ENCODE results near the gene DPM2.

DNA sequence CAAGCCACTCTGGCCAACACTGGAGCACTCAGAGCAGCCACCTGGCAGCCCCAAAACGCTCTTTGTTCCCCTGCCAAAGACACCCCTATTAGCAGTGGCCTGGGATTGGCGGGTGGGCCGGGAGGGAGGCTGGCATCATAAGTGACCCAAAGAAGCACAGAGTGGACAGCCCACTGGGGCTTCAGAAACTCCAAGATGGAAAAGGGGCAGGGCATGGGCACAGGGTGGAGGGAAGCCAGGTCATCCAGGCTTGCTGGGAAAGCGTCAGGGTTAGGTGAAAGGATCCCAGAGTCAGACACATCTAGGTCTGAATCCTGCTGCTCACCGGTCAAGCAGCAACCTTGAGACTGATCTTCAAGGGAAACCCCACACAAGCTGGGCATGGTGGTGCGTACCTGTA is 28.3 kb upstream of the DPM2 start:
- TF ChIP-seq, protein P1, sequence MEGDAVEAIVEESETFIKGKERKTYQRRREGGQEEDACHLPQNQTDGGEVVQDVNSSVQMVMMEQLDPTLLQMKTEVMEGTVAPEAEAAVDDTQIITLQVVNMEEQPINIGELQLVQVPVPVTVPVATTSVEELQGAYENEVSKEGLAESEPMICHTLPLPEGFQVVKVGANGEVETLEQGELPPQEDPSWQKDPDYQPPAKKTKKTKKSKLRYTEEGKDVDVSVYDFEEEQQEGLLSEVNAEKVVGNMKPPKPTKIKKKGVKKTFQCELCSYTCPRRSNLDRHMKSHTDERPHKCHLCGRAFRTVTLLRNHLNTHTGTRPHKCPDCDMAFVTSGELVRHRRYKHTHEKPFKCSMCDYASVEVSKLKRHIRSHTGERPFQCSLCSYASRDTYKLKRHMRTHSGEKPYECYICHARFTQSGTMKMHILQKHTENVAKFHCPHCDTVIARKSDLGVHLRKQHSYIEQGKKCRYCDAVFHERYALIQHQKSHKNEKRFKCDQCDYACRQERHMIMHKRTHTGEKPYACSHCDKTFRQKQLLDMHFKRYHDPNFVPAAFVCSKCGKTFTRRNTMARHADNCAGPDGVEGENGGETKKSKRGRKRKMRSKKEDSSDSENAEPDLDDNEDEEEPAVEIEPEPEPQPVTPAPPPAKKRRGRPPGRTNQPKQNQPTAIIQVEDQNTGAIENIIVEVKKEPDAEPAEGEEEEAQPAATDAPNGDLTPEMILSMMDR (IDR thresholded peaks at IDR 0.05; ENCODE audit: insufficient read depth, low read length): no peak
- TF ChIP-seq, protein P2, sequence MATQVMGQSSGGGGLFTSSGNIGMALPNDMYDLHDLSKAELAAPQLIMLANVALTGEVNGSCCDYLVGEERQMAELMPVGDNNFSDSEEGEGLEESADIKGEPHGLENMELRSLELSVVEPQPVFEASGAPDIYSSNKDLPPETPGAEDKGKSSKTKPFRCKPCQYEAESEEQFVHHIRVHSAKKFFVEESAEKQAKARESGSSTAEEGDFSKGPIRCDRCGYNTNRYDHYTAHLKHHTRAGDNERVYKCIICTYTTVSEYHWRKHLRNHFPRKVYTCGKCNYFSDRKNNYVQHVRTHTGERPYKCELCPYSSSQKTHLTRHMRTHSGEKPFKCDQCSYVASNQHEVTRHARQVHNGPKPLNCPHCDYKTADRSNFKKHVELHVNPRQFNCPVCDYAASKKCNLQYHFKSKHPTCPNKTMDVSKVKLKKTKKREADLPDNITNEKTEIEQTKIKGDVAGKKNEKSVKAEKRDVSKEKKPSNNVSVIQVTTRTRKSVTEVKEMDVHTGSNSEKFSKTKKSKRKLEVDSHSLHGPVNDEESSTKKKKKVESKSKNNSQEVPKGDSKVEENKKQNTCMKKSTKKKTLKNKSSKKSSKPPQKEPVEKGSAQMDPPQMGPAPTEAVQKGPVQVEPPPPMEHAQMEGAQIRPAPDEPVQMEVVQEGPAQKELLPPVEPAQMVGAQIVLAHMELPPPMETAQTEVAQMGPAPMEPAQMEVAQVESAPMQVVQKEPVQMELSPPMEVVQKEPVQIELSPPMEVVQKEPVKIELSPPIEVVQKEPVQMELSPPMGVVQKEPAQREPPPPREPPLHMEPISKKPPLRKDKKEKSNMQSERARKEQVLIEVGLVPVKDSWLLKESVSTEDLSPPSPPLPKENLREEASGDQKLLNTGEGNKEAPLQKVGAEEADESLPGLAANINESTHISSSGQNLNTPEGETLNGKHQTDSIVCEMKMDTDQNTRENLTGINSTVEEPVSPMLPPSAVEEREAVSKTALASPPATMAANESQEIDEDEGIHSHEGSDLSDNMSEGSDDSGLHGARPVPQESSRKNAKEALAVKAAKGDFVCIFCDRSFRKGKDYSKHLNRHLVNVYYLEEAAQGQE (IDR thresholded peaks at IDR 0.05; ENCODE audit: insufficient replicate concordance, low read depth): no peak
- TF ChIP-seq POLR2AphosphoS5 (IDR thresholded peaks at IDR 0.05; ENCODE audit: low read depth): no peak
